Testis (tissue), 3 donors: Measurements from ENCODE around the gene RIPK3. TPM values are rescaled to one million over a fixed set of nuclear protein-coding genes. Genes with fewer than 3 reads are reported as not detected.

Experiments
- DNase-seq: peaks from one replicate; pipeline ENCODE4 v3.0.0-alpha.2; 2019
- H3K27ac ChIP-seq, 2 donors: fragments of 200-600 bp; sonication (generic); one replicate each; pipeline ENCODE4 v1.5.1; 2019
- H3K27me3 ChIP-seq: fragments of 200-600 bp; sonication (generic); one replicate; pipeline ENCODE4 v1.5.1; 2019
- H3K36me3 ChIP-seq: fragments of 200-600 bp; sonication (generic); one replicate; pipeline ENCODE4 v1.5.1; 2017; ENCODE audit warnings: low read depth; ENCODE audit errors: missing control alignments
- H3K4me1 ChIP-seq: fragments of 200-600 bp; sonication (generic); one replicate; pipeline ENCODE4 v1.5.1; 2019
- H3K4me3 ChIP-seq, 2 donors: fragments of 200-600 bp; sonication (generic); one replicate each; pipeline ENCODE4 v1.5.1; 2017 to 2019
- H3K9me3 ChIP-seq: fragments of 200-600 bp; sonication (generic); one replicate; pipeline ENCODE4 v1.5.1; 2017
- CTCF ChIP-seq, 3 experiments: fragments of 450-650 bp in 2 of 3; fragments of 200-600 bp in 1 of 3; sonication (generic) in 1 of 3; IDR thresholded peaks; one replicate each; pipeline ENCODE4 v1.5.1; 2016 to 2019; ENCODE audit warnings: antibody characterized with exemption in 3 of 3, mild to moderate bottlenecking in 2 of 3, moderate library complexity in 1 of 3
- POLR2A ChIP-seq: fragments of 450-650 bp; IDR thresholded peaks from one replicate; pipeline ENCODE4 v1.6.1; 2017; ENCODE audit warnings: antibody characterized with exemption, mild to moderate bottlenecking, moderate library complexity
- WGBS, 2 donors: methylation state at CpG; one replicate each; pipeline ENCODE4 v1.1.5; 2018; 5-methylcytosine and 5-hydroxymethylcytosine counted together
- intact Hi-C: fragments of 100-400 bp; cut with DNase I; formaldehyde crosslinking; loops from one replicate; pipeline ENCODE4 v1.15.1; 2023; ENCODE audit warnings: low total_unique reads
- polyA plus RNA-seq: library from polyadenylated mRNA; stranded (reverse); fragments of 350-450 nt; fragmentation: Illumina TruSeq; extraction: RNeasy Lipid Tissue Mini Kit (QIAGEN cat#74804); gene quantifications from one replicate; pipeline ENCODE4 v1.2.3, GENCODE V29; 2014; ENCODE audit warnings: low read depth, low replicate concordance; ENCODE audit not compliant: insufficient read depth
- total RNA-seq, 2 donors: library from RNA; depleted of rRNA; stranded (reverse); fragments of >200 nt; gene quantifications; one replicate each; pipeline ENCODE4 v1.2.3, GENCODE V29; 2016

RIPK3 gene
- total and polyA plus RNA-seq, 3 donors from 2014 or later: 2.8 to 11.3 (median 3.2) TPM

DNA sequence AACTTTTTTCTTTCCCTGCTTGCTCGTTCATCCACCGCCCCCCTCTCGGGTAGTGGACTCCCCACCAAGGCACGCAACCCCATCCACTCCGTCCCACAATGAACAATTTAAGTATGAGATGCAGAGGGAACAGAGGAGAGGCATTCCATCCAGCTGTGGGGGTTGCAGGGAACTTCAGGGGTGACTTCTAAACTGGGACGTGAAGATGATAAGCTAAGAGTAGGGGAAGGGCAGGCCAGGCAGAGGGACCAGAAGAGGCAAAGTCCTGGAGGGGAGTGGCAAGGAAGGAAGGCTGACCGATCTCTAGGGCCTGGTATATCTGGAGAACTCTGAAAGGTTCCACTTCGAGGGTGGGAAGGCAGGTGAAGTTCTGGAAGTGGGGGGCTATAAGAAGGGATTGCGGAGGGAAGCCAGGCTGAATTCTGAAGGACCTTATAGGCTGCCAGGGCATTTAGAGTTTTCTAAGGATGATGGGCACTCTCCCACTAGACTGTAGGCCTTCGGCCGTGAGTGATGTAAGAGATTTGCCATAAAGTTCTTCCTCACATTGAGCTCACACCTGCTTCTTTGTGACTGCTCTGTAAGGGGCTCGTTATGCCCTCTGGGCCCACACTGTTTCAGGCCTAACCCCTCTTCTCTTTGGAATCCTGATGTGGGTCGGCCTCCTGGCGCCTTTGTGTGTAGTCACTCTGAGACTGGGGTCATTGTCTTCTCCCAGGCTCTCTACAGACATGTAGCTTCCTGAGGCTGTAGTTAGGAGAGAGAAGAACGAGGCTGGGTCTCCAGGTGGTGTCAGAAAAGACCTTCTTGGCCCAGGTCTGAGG lies 40.3 kb upstream of the RIPK3 start:
- H3K4me3 ChIP-seq: no peak overlapping the region
- no peak for TF ChIP-seq CTCF (IDR thresholded peaks at IDR 0.05)
- no peak for TF ChIP-seq POLR2A
- H3K36me3 ChIP-seq: no peaks in the 10 kb centered on the region
- DNase-seq: no peak
- intact Hi-C loops: no loop called here
- no peak overlapping the region for H3K27ac ChIP-seq
- H3K9me3 ChIP-seq: no peaks in the 10 kb centered on the region
- H3K27me3 ChIP-seq: no peaks in the 10 kb centered on the region
- 83 to 87% methylated on average over 15 of the region's 15 CpGs for WGBS, 2 donors
- peaks cover 13% of the 10 kb centered on the region for H3K4me1 ChIP-seq

- no peak for DNase-seq
- H3K27ac ChIP-seq: no peak overlapping the region
- H3K4me3 ChIP-seq: no peak overlapping the region
- 84 to 86% methylated on average over 7 of the region's 7 CpGs for WGBS, 2 donors
- TF ChIP-seq CTCF (IDR thresholded peaks at IDR 0.05) (no peak), POLR2A (no peak)
- no peaks in the 10 kb centered on the region for H3K36me3 ChIP-seq
- H3K27me3 ChIP-seq: no peaks in the 10 kb centered on the region
- intact Hi-C loops: no loop called here
- H3K9me3 ChIP-seq: no peaks in the 10 kb centered on the region
- peaks cover 13% of the 10 kb centered on the region for H3K4me1 ChIP-seq
Observed at GRCh38 chr14:24378981-24379906, 39.5 kb upstream of the RIPK3 start.

DNA sequence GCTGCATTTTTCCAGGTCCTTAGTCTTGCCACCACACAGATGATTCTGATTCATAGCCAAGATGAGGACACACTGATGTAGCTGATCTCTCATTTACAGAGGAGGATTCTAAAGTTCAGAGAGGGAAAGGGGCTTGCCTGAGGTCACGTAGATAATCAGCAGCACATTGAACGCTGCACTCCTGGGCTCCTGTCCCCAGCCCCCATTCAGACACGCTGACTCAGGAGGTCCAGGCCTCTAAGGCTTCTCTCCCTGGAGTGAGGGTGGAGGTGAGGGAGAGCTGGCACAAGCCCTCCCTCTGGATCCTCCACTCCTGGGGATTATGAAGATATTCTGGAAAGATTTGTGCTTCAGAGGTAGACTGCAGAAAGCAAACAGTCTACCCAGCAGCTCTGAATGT lies 38.5 kb upstream of the RIPK3 start:
- intact Hi-C loops: no loop called here

DNA sequence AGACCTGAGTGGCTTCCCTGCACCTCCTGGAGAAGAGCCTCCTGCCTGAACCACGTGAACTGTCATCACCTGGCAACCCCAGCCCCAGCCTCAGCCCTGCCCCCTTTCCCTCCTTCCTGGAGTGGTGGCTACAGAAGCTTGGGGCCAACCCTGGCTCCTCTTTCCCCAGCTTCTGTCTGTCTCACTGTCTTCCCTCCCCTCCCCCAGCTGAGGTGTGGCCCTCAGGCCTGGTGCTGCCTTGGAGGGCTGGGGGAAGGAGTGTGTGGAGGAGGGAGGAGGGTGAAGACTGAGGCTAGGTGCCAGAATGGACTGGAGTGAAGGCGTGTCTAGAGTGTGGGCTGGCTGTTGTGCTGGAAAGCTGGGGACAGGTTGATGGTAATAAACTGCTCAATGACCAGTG lies 37.9 kb upstream of the RIPK3 start:
- no peaks in the 10 kb centered on the region for H3K36me3 ChIP-seq
- H3K27ac ChIP-seq: no peak overlapping the region

More for the DNA sequence above, 38.5 kb upstream of the RIPK3 start:
- Histone ChIP-seq H3K27me3 (no peaks in the 10 kb centered on the region), H3K4me1 (peaks cover 13% of the 10 kb centered on the region), H3K4me3 (no peak overlapping the region), H3K27ac (no peak overlapping the region), H3K9me3 (no peaks in the 10 kb centered on the region), H3K36me3 (no peaks in the 10 kb centered on the region)
- 81 to 85% methylated on average over 3 of the region's 3 CpGs for WGBS, 2 donors
- TF ChIP-seq POLR2A (no peak), CTCF (IDR thresholded peaks at IDR 0.05) (no peak)
- DNase-seq: no peak

More for the DNA sequence above, 37.9 kb upstream of the RIPK3 start:
- WGBS, 2 donors: 75 to 85% methylated on average over 2 of the region's 2 CpGs
- DNase-seq: no peak
- H3K27me3 ChIP-seq: no peaks in the 10 kb centered on the region
- H3K4me3 ChIP-seq: no peak overlapping the region
- intact Hi-C loops: no loop called here
- peaks cover 13% of the 10 kb centered on the region for H3K4me1 ChIP-seq
- no peak for TF ChIP-seq POLR2A
- TF ChIP-seq CTCF (IDR thresholded peaks at IDR 0.05): no peak
- H3K9me3 ChIP-seq: no peaks in the 10 kb centered on the region
